DND-41 (cell line): ENCODE results near the gene STX4.

Experiments used
- ATAC-seq: fragments of 200-7000 bp; cut with Tn5 transposase; 3 replicates; pipeline ENCODE4 v1.9.1; 2021; ENCODE audit warnings: low read depth; ENCODE audit not compliant: insufficient read depth
- DNase-seq: peaks from one replicate; pipeline ENCODE4 v3.0.0-alpha.2; 2020
- H2AFZ ChIP-seq: 2 replicates; pipeline ENCODE4 v1.6.0; 2012; ENCODE audit warnings: low read depth, low read length
- H3K27ac ChIP-seq: 2 replicates; pipeline ENCODE4 v1.5.1; 2012; ENCODE audit warnings: low read length, inconsistent platforms
- H3K27me3 ChIP-seq: fragments of 200-600 bp; sonication (generic); 2 replicates; pipeline ENCODE4 v1.6.0; 2012; ENCODE audit warnings: low read length, mild to moderate bottlenecking, inconsistent platforms; ENCODE audit not compliant: insufficient read depth, poor library complexity
- H3K36me3 ChIP-seq: 2 replicates; pipeline ENCODE4 v1.5.1; 2012; ENCODE audit warnings: low read length, inconsistent platforms; ENCODE audit not compliant: insufficient read depth
- H3K4me1 ChIP-seq: 2 replicates; pipeline ENCODE4 v1.5.1; 2012; ENCODE audit warnings: mild to moderate bottlenecking, low read length; ENCODE audit not compliant: insufficient read depth
- H3K4me2 ChIP-seq: 2 replicates; pipeline ENCODE4 v1.6.0; 2012; ENCODE audit warnings: mild to moderate bottlenecking, moderate library complexity, low read length, inconsistent platforms; ENCODE audit not compliant: insufficient read depth
- H3K4me3 ChIP-seq, 2 experiments: fragments of 200-600 bp in 1 of 2; shearing (Covaris generic) in 1 of 2; 2 replicates each; pipeline ENCODE4 v1.5.1; 2012 to 2016; ENCODE audit warnings: inconsistent platforms in 2 of 2, low read length in 2 of 2, mild to moderate bottlenecking in 2 of 2, low read depth in 1 of 2, moderate library complexity in 1 of 2
- H3K79me2 ChIP-seq: 2 replicates; pipeline ENCODE4 v1.6.0; 2012; ENCODE audit warnings: low read length, inconsistent platforms; ENCODE audit not compliant: insufficient read depth
- H3K9ac ChIP-seq: 2 replicates; pipeline ENCODE4 v1.6.0; 2012; ENCODE audit warnings: low read depth, mild to moderate bottlenecking, inconsistent platforms, low read length, moderate library complexity
- H3K9me3 ChIP-seq: 2 replicates; pipeline ENCODE4 v1.5.1; 2012; ENCODE audit warnings: low read length, moderate library complexity, mild to moderate bottlenecking, inconsistent platforms; ENCODE audit not compliant: insufficient read depth, severe bottlenecking
- H4K20me1 ChIP-seq: 2 replicates; pipeline ENCODE4 v1.6.0; 2012; ENCODE audit warnings: low read length; ENCODE audit not compliant: insufficient read depth
- CTCF ChIP-seq: IDR thresholded peaks from 2 replicates; pipeline ENCODE4 v1.5.1; 2012; ENCODE audit warnings: borderline replicate concordance, low read length, moderate library complexity, mild to moderate bottlenecking; ENCODE audit not compliant: poor library complexity, severe bottlenecking; ENCODE audit errors: extremely low read depth
- EZH2 ChIP-seq: IDR thresholded peaks from 3 replicates; pipeline ENCODE4 v1.6.1; 2012; ENCODE audit warnings: borderline replicate concordance, low read depth, mild to moderate bottlenecking, moderate library complexity, low read length, inconsistent platforms; ENCODE audit not compliant: severe bottlenecking

The STX4 gene

GRCh38 chr16:31002862-31003341 lies 30.5 kb upstream of the STX4 start:
- peaks cover 4% of the 10 kb centered on the region; the same call in 1 of the 2 replicates for H4K20me1 ChIP-seq
- DNase-seq = no peak
- no peak overlapping the region for H3K4me3 ChIP-seq
- H3K4me1 ChIP-seq = no peaks in the 10 kb centered on the region
- peaks cover 19% of the 10 kb centered on the region for H3K27me3 ChIP-seq
- no peak overlapping the region for H3K9ac ChIP-seq
- no peak overlapping the region for H2AFZ ChIP-seq
- no peaks in the 10 kb centered on the region for H3K36me3 ChIP-seq
- H3K79me2 ChIP-seq = no peaks in the 10 kb centered on the region
- ATAC-seq = no peak
- TF ChIP-seq EZH2 = no peak
- no peak for TF ChIP-seq CTCF
- no peaks in the 10 kb centered on the region for H3K9me3 ChIP-seq
- H3K4me2 ChIP-seq = no peak overlapping the region
- no peak overlapping the region for H3K27ac ChIP-seq

GRCh38 chr16:31003744-31004143 lies 29.6 kb upstream of the STX4 start:
- Histone ChIP-seq H2AFZ (no peak overlapping the region), H3K36me3 (no peaks in the 10 kb centered on the region), H3K4me2 (no peak overlapping the region), H3K4me3 (no peak overlapping the region), H3K9ac (no peak overlapping the region), H3K27me3 (peaks cover 23% of the 10 kb centered on the region), H3K79me2 (no peaks in the 10 kb centered on the region), H3K27ac (no peak overlapping the region), H3K9me3 (no peaks in the 10 kb centered on the region), H4K20me1 (peaks cover 4% of the 10 kb centered on the region; the same call in 1 of the 2 replicates), H3K4me1 (no peaks in the 10 kb centered on the region)
- DNase-seq (no peak), ATAC-seq (no peak)
- TF ChIP-seq EZH2 (no peak), CTCF (no peak)

DNA sequence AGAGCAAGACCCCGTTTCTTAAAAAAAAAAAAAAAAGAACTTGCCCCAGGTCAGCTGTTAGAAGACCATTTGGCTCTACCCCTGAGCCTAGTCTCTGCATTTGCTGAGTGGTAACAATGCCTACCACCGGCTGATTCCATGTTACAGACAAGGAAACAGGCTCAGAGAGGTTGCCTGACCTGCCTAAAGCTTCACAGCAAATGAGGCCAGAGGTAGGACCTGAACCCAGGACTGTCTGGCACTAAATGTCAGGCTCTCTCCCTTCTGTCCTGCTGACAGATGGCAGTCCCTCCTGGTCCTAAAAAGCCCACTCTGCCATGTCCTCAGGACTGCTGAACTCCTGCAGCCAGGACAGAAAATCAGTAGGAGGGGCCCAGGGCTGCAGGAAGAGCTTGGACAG lies 28.7 kb upstream of the STX4 start:
- H4K20me1 ChIP-seq = peaks cover 4% of the 10 kb centered on the region; the same call in 1 of the 2 replicates
- no peak overlapping the region for H3K27ac ChIP-seq
- no peaks in the 10 kb centered on the region for H3K4me1 ChIP-seq
- no peak overlapping the region for H3K4me2 ChIP-seq
- no peak for TF ChIP-seq CTCF
- no peak for TF ChIP-seq EZH2
- ATAC-seq (no peak), DNase-seq (no peak)
- H3K9ac ChIP-seq = no peak overlapping the region
- no peaks in the 10 kb centered on the region for H3K36me3 ChIP-seq
- H2AFZ ChIP-seq = no peak overlapping the region
- no peaks in the 10 kb centered on the region for H3K9me3 ChIP-seq
- H3K79me2 ChIP-seq = no peaks in the 10 kb centered on the region
- H3K27me3 ChIP-seq = peaks cover 23% of the 10 kb centered on the region
- H3K4me3 ChIP-seq = no peak overlapping the region
